ENCODE measurements around the gene SIM1.

DNA sequence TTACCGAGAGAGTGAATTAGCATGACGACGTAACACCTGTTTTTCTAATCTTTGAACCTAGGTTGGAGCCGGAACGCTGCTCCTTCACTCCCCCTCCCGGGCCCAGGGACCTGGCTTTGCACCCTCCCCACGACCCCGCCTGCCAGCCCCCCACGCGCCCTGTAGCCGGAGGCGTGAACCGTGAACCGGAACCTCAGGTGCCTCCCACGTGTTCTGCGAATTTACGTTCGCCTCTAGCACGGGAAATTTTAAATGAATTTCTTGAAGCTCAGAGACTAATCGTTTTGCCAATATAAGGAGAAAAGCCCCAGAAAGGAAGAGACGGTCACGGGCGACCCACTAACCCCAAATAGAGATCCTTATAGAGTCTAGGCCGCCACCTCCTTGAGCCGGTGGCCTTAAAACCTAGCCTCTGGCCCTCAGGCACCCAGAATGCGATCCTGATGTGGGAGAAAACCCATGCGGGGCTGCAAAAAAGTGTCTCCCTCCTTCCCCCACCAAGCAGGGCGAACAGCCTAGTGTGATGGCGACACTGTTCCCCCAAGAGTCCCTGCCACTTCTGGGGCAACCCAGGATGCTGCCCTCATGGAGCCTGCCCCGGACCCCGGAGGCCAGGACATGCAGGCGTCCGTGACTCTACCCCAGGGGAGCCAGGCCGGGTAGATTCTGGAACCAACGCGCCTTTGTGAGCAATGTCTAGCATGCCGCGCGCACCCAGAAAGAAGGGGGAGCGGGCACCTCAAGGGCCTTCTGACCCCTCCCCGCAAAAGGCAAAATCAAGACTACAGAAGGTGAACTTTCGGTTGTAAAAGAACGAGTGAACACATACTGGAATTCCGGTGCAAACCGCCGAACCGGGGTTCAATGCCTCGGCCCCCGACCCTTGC lies 2.7 kb upstream of the SIM1 start:
- TF ChIP-seq, protein P1, sequence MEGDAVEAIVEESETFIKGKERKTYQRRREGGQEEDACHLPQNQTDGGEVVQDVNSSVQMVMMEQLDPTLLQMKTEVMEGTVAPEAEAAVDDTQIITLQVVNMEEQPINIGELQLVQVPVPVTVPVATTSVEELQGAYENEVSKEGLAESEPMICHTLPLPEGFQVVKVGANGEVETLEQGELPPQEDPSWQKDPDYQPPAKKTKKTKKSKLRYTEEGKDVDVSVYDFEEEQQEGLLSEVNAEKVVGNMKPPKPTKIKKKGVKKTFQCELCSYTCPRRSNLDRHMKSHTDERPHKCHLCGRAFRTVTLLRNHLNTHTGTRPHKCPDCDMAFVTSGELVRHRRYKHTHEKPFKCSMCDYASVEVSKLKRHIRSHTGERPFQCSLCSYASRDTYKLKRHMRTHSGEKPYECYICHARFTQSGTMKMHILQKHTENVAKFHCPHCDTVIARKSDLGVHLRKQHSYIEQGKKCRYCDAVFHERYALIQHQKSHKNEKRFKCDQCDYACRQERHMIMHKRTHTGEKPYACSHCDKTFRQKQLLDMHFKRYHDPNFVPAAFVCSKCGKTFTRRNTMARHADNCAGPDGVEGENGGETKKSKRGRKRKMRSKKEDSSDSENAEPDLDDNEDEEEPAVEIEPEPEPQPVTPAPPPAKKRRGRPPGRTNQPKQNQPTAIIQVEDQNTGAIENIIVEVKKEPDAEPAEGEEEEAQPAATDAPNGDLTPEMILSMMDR (IDR thresholded peaks at IDR 0.05), result no peak
- TF ChIP-seq POLR2AphosphoS5 (IDR thresholded peaks at IDR 0.05; ENCODE audit: low read depth, low read length) (no peak), SIN3A (IDR thresholded peaks at IDR 0.05; ENCODE audit: borderline replicate concordance, insufficient read depth, low read depth, low read length) (no peak), TCF7L2 (IDR thresholded peaks at IDR 0.05; ENCODE audit: low read depth, low read length) (no peak)
- TF ChIP-seq, protein P2, sequence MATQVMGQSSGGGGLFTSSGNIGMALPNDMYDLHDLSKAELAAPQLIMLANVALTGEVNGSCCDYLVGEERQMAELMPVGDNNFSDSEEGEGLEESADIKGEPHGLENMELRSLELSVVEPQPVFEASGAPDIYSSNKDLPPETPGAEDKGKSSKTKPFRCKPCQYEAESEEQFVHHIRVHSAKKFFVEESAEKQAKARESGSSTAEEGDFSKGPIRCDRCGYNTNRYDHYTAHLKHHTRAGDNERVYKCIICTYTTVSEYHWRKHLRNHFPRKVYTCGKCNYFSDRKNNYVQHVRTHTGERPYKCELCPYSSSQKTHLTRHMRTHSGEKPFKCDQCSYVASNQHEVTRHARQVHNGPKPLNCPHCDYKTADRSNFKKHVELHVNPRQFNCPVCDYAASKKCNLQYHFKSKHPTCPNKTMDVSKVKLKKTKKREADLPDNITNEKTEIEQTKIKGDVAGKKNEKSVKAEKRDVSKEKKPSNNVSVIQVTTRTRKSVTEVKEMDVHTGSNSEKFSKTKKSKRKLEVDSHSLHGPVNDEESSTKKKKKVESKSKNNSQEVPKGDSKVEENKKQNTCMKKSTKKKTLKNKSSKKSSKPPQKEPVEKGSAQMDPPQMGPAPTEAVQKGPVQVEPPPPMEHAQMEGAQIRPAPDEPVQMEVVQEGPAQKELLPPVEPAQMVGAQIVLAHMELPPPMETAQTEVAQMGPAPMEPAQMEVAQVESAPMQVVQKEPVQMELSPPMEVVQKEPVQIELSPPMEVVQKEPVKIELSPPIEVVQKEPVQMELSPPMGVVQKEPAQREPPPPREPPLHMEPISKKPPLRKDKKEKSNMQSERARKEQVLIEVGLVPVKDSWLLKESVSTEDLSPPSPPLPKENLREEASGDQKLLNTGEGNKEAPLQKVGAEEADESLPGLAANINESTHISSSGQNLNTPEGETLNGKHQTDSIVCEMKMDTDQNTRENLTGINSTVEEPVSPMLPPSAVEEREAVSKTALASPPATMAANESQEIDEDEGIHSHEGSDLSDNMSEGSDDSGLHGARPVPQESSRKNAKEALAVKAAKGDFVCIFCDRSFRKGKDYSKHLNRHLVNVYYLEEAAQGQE (IDR thresholded peaks at IDR 0.05; ENCODE audit: insufficient read depth in 1 of 2, low read depth in 2 of 2, low read length in 1 of 2), result no peak

All from Panc1 (cell line).